Caco-2 (cell line): ENCODE results near the gene CMSS1. TPM values are rescaled to one million over a fixed set of nuclear protein-coding genes. Genes with fewer than 3 reads are reported as not detected.

Experiments
- BruUV-seq: library from RNA; stranded (reverse); fragments of 400-500 nt; replicated peaks from 2 replicates; lab custom pipeline; 2021; lab: Mats Ljungman, UMichigan
- CTCF ChIA-PET: fragments of 300-600 bp; sonication (Branson Sonifier 250); formaldehyde crosslinking; loops from one replicate; lab custom pipeline; 2022; ENCODE audit warnings: antibody characterized with exemption; lab: Charles Lee
- POLR2A ChIA-PET: fragments of 300-600 bp; sonication (Branson Sonifier 250); formaldehyde crosslinking; loops from one replicate; lab custom pipeline; 2022; ENCODE audit warnings: antibody characterized with exemption; lab: Charles Lee
- DNase-seq, 2 experiments: peaks; one replicate each; pipeline versions ENCODE4 v3.0.0 to v3.0.0-alpha.2; 2020 to 2022
- H3K27me3 ChIP-seq: replicated peaks from 2 replicates; pipeline ENCODE4 v1.6.0; 2011; ENCODE audit warnings: low read length; ENCODE audit not compliant: control insufficient read depth, insufficient read depth
- H3K36me3 ChIP-seq: 2 replicates; pipeline ENCODE4 v1.5.1; 2011; ENCODE audit warnings: low read length; ENCODE audit not compliant: control insufficient read depth, insufficient read depth
- H3K4me1 ChIP-seq: fragments of 250-450 bp; sonication (Bioruptor Pico); 2 replicates; pipeline ENCODE4 v1.5.1; 2020; ENCODE audit warnings: mild to moderate bottlenecking
- H3K4me3 ChIP-seq: 2 replicates; pipeline ENCODE4 v1.5.1; 2011; ENCODE audit warnings: low read depth, mild to moderate bottlenecking, control low read depth, low read length
- H3K9me3 ChIP-seq: fragments of 250-450 bp; sonication (Bioruptor Pico); 2 replicates; pipeline ENCODE4 v1.5.1; 2020; ENCODE audit warnings: mild to moderate bottlenecking, moderate library complexity
- H3K27ac Mint-ChIP-seq: one replicate; pipeline ENCODE4 v1.8.0; 2022; ENCODE audit warnings: mixed read lengths; ENCODE audit not compliant: unreplicated experiment
- H3K27me3 Mint-ChIP-seq: one replicate; pipeline ENCODE4 v1.8.0; 2022; ENCODE audit warnings: mixed read lengths; ENCODE audit not compliant: insufficient read depth, unreplicated experiment
- H3K36me3 Mint-ChIP-seq: one replicate; pipeline ENCODE4 v1.8.0; 2022; ENCODE audit warnings: mild to moderate bottlenecking, mixed read lengths; ENCODE audit not compliant: insufficient read depth, unreplicated experiment
- H3K4me1 Mint-ChIP-seq: one replicate; pipeline ENCODE4 v1.8.0; 2022; ENCODE audit warnings: low read depth, mixed read lengths; ENCODE audit not compliant: unreplicated experiment
- H3K4me3 Mint-ChIP-seq: one replicate; pipeline ENCODE4 v1.8.0; 2022; ENCODE audit warnings: mild to moderate bottlenecking, moderate library complexity, mixed read lengths; ENCODE audit not compliant: unreplicated experiment
- H3K9me3 Mint-ChIP-seq: one replicate; pipeline ENCODE4 v1.8.0; 2022; ENCODE audit warnings: mixed read lengths; ENCODE audit not compliant: unreplicated experiment
- CTCF ChIP-seq, 2 experiments: fragments of 200-600 bp in 1 of 2; IDR thresholded peaks; 1 replicate in 1 of 2; 2 replicates in 1 of 2; pipeline versions ENCODE4 v1.5.1 to v1.8.0; 2011 to 2022; ENCODE audit warnings: antibody characterized with exemption in 1 of 2, control low read depth in 1 of 2, inconsistent platforms in 1 of 2, low read depth in 1 of 2, low read length in 1 of 2, mild to moderate bottlenecking in 1 of 2, moderate library complexity in 1 of 2; ENCODE audit not compliant: insufficient read depth in 1 of 2, severe bottlenecking in 1 of 2, unreplicated experiment in 1 of 2
- intact Hi-C: fragments of 100-400 bp; cut with micrococcal nuclease; formaldehyde crosslinking; loops from one replicate; pipeline ENCODE4 v1.10.0; 2022; ENCODE audit not compliant: unreplicated experiment
- total RNA-seq: library from RNA; stranded (reverse); gene quantifications from 2 replicates; pipeline ENCODE4 v1.2.3, GENCODE V29; 2022

The CMSS1 gene
- total RNA-seq, 1 experiment from 2014 or later: 54.4 TPM

- peaks cover 18% of the 10 kb centered on the region for H3K4me1 Mint-ChIP-seq
- intact Hi-C loops: no loop called here
- no peaks in the 10 kb centered on the region for H3K9me3 Mint-ChIP-seq
- H3K4me3 Mint-ChIP-seq: no peak overlapping the region
- H3K4me3 ChIP-seq: no peak overlapping the region
- ChIA-PET POLR2A (no interaction called here), CTCF (no interaction called here)
- DNase-seq: no peak
- no peaks in the 10 kb centered on the region for H3K27me3 ChIP-seq
- H3K27ac Mint-ChIP-seq: no peak overlapping the region
- peaks cover 71% of the 10 kb centered on the region for H3K36me3 Mint-ChIP-seq
- H3K9me3 ChIP-seq: no peaks in the 10 kb centered on the region
- TF ChIP-seq CTCF (IDR thresholded peaks at IDR 0.05; ENCODE audit: insufficient read depth in 1 of 2, low read depth in 1 of 2, low read length in 1 of 2, severe bottlenecking in 1 of 2, unreplicated experiment in 1 of 2): no peak
- peaks cover 38% of the 10 kb centered on the region for H3K4me1 ChIP-seq
- H3K27me3 Mint-ChIP-seq: no peaks in the 10 kb centered on the region
- no TSS peak for BruUV-seq
- peaks cover 1% of the 10 kb centered on the region for H3K36me3 ChIP-seq
Measured at GRCh38 chr3:99869621-99870020, 52.0 kb downstream of the CMSS1 start.

GRCh38 chr3:99870712-99871111 lies 53.0 kb downstream of the CMSS1 start:
- POLR2A ChIA-PET: interaction anchor here (0.7 kb wide), 1 partner anchor 1814 kb away, joined by 3 read pairs; no protein-coding TSS in a partner anchor
- H3K4me3 Mint-ChIP-seq: no peak overlapping the region
- no TSS peak for BruUV-seq
- H3K4me1 ChIP-seq: peaks cover 44% of the 10 kb centered on the region
- H3K4me3 ChIP-seq: no peak overlapping the region
- H3K9me3 Mint-ChIP-seq: no peaks in the 10 kb centered on the region
- H3K9me3 ChIP-seq: no peaks in the 10 kb centered on the region
- CTCF ChIA-PET: interaction anchor here (0.6 kb wide), 1 partner anchor 384 kb away, joined by 3 read pairs; no protein-coding TSS in a partner anchor
- H3K27me3 Mint-ChIP-seq: no peaks in the 10 kb centered on the region
- intact Hi-C loops: no loop called here
- no peaks in the 10 kb centered on the region for H3K27me3 ChIP-seq
- H3K36me3 Mint-ChIP-seq: peaks cover 60% of the 10 kb centered on the region
- TF ChIP-seq CTCF (IDR thresholded peaks at IDR 0.05; ENCODE audit: insufficient read depth in 1 of 2, low read depth in 1 of 2, low read length in 1 of 2, severe bottlenecking in 1 of 2, unreplicated experiment in 1 of 2): no peak
- no peak for DNase-seq
- H3K4me1 Mint-ChIP-seq: peaks cover 16% of the 10 kb centered on the region
- H3K27ac Mint-ChIP-seq: no peak overlapping the region
- peaks cover 1% of the 10 kb centered on the region; the same call in 1 of the 2 replicates for H3K36me3 ChIP-seq

GRCh38 chr3:99871231-99872045 lies 53.8 kb downstream of the CMSS1 start:
- Histone ChIP-seq H3K36me3 (peaks cover 1% of the 10 kb centered on the region; the same call in 1 of the 2 replicates), H3K9me3 (no peaks in the 10 kb centered on the region), H3K4me1 (peaks cover 44% of the 10 kb centered on the region), H3K4me3 (no peak overlapping the region), H3K27me3 (no peaks in the 10 kb centered on the region)
- H3K4me3 Mint-ChIP-seq: peak overlapping the region; percentile 54
- no TSS peak for BruUV-seq
- H3K36me3 Mint-ChIP-seq: peaks cover 53% of the 10 kb centered on the region
- DNase-seq: no peak
- POLR2A ChIA-PET: interaction anchor here (0.6 to 0.7 kb wide), 3 partner anchors 144 to 1814 kb away, joined by 3 to 13 read pairs (median 7); no protein-coding TSS in a partner anchor
- no peaks in the 10 kb centered on the region for H3K9me3 Mint-ChIP-seq
- TF ChIP-seq CTCF (IDR thresholded peaks at IDR 0.05; ENCODE audit: insufficient read depth in 1 of 2, low read depth in 1 of 2, low read length in 1 of 2, severe bottlenecking in 1 of 2, unreplicated experiment in 1 of 2): no peak
- intact Hi-C loops: no loop called here
- H3K27ac Mint-ChIP-seq: peak overlapping the region; percentile 89
- no peaks in the 10 kb centered on the region for H3K27me3 Mint-ChIP-seq
- H3K4me1 Mint-ChIP-seq: peaks cover 12% of the 10 kb centered on the region
- CTCF ChIA-PET: no interaction called here
